ENCODE data around the gene TMEM178B.

The TMEM178B gene

DNA sequence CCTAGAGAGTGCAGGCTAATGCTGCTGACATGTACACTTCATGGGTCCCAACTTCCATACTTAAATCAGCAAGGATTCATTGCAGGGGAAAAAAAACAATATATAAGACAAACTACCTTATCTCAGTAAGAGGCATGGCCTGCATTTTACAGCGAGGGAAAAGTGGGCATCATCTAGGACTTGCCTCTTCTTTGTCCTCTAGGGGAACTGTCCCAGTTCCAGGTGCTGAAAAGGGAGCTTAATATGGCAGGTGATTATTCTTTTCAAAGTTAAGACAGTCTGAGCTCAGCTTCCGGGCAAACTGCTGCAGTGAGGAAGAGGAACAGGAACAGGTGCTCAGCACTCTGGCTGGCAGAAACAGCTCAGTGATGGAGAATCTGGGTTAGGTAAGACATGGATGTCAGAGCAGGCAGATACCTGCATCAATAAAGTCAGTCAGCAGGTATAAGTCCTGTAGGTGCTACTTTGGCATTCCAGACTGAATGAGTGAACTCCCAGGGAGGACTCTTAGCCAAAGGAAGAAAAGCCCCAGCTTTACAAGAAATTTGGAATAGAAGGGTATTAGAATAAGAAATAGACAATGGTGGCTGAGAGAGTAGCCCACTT, 147.2 kb downstream of the TMEM178B start:
- Histone ChIP-seq H3K27ac (ENCODE audit: low read depth, low read length) (no peak overlapping the region), H3K4me3 (ENCODE audit: low read depth, low read length) (no peak overlapping the region), H3K36me3 (ENCODE audit: insufficient read depth, low read length) (no peaks in the 10 kb centered on the region), H3K79me2 (ENCODE audit: control insufficient read depth, insufficient read depth, low read length, unreplicated experiment) (no peaks in the 10 kb centered on the region), H3K27me3 (ENCODE audit: insufficient read depth, low read length) (no peaks in the 10 kb centered on the region), H3K4me1 (ENCODE audit: control insufficient read depth, insufficient read depth, low read length, unreplicated experiment) (no peaks in the 10 kb centered on the region), H2AFZ (ENCODE audit: low read length, unreplicated experiment) (no peak overlapping the region)

DNA sequence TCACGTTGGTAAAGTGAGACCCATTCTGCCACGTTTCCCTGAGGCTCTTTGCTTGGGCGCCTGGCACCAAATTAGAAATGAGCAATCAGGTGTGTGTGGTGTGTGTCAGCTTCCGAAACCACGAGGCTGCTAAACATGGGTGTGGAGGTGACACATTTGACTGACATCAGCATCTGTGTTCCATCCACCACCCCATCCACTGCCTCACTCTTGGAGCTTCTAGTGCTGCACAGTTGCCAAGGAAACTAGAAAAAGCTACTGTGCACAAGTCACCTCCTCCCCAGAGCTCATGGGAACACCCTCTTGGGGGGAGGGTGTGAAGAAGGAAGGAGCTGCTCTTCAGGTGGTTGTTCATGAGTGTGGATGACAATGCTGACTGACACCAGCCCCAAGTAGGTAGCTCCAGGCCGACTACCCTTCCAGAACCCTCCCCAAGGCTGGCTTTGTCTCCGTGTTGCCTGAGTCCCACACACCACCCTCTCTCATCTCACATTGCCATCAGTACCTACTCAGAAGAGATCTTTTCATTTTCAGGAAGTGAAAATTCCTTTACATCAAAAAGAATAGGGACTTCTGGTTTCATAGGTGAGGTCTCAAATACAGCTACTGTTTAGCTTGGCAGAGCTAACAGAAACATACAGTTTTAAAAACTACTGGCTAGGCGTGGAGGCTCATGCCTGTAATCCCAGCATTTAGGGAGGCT, 152.2 kb downstream of the TMEM178B start:
- Histone ChIP-seq H3K27me3 (ENCODE audit: insufficient read depth, low read length) (no peaks in the 10 kb centered on the region), H3K4me3 (ENCODE audit: low read depth, low read length) (no peak overlapping the region), H3K4me1 (ENCODE audit: control insufficient read depth, insufficient read depth, low read length, unreplicated experiment) (no peaks in the 10 kb centered on the region), H3K27ac (ENCODE audit: low read depth, low read length) (no peak overlapping the region), H2AFZ (ENCODE audit: low read length, unreplicated experiment) (no peak overlapping the region), H3K36me3 (ENCODE audit: insufficient read depth, low read length) (no peaks in the 10 kb centered on the region), H3K79me2 (ENCODE audit: control insufficient read depth, insufficient read depth, low read length, unreplicated experiment) (no peaks in the 10 kb centered on the region)

DNA sequence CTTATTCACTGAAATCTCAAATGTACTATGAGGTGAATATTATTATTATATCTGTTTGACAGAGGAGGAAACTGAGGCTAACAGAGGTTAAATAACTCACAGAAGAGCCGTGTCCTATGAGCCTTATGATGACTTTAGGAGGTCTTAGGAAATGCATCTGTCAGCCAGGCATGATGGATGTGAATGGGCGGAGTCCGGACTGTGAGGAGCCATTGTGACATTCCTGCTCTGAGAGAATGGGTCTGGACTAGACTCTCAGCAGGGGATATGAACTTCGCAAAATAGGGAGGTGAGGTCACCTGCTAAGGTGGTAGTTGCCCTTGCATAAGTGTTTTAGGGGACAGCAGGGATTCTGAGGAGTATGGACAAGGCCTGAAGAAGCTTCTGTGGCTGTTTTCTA, 153.6 kb downstream of the TMEM178B start:
- no peaks in the 10 kb centered on the region for H3K36me3 ChIP-seq (ENCODE audit: insufficient read depth, low read length)
- H2AFZ ChIP-seq (ENCODE audit: low read length, unreplicated experiment), result no peak overlapping the region
- H3K79me2 ChIP-seq (ENCODE audit: control insufficient read depth, insufficient read depth, low read length, unreplicated experiment), result no peaks in the 10 kb centered on the region
- H3K4me3 ChIP-seq (ENCODE audit: low read depth, low read length), result no peak overlapping the region
- H3K4me1 ChIP-seq (ENCODE audit: control insufficient read depth, insufficient read depth, low read length, unreplicated experiment), result no peaks in the 10 kb centered on the region
- H3K27ac ChIP-seq (ENCODE audit: low read depth, low read length), result no peak overlapping the region
- no peaks in the 10 kb centered on the region for H3K27me3 ChIP-seq (ENCODE audit: insufficient read depth, low read length)

DNA sequence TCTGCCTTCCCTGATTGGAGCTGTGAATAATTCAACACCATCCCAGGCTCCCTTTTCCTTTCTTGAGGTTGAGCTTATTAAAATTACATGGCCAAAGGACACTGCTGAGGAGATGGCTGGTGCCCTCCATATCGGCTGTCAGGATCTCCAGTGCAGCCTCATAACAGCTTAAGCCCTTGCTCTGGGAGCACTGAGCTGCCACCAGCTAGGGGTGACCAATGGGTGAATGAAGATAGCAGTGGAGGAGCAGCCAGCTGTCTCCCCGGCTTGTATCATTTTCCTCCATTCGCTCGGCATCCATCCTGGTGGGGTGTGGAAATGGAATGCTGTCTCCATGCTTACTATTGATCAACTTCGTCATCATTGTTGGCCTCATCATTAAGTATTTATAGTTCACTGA, 154.6 kb downstream of the TMEM178B start:
- H3K27me3 ChIP-seq (ENCODE audit: insufficient read depth, low read length), result no peaks in the 10 kb centered on the region
- H2AFZ ChIP-seq (ENCODE audit: low read length, unreplicated experiment), result no peak overlapping the region
- H3K4me1 ChIP-seq (ENCODE audit: control insufficient read depth, insufficient read depth, low read length, unreplicated experiment), result no peaks in the 10 kb centered on the region
- no peaks in the 10 kb centered on the region for H3K79me2 ChIP-seq (ENCODE audit: control insufficient read depth, insufficient read depth, low read length, unreplicated experiment)
- H3K36me3 ChIP-seq (ENCODE audit: insufficient read depth, low read length), result no peaks in the 10 kb centered on the region
- no peak overlapping the region for H3K4me3 ChIP-seq (ENCODE audit: low read depth, low read length)
- no peak overlapping the region for H3K27ac ChIP-seq (ENCODE audit: low read depth, low read length)

DNA sequence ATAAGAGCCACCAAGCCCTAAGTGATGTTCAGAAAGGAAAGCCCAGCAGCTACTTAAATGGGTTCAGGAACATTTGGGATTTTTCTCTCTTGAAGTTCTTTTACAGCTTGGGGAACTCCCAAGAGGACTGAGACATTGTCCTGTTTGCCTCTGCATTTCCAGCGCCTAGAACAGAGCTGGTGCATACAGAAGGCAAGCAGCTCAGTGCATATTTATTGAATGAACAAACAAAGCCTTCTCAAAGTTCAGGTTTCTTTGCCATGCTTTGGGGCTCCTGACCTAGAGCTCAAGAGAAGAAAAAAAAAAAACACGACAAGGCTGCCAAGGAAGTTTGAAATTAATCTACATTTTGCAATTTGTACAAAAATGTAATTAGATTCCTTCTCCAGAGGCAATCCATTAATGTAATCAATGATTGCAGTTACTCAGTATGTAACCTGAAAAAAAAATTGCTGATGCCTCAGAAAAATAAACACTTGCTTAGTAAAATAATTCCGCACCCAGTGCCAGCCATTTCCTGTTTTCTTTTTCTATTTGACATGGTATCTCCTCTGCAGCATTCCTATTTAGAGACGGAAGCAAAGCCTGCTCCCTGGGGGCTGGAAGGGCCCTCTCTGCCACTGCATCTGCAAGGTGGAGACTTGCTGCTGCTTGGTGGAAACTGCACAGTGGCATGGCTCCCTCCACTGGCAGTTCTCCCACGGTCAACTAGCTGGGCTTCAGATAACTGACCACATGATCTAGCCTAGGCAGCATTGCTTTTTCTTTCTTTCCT, 157.3 kb downstream of the TMEM178B start:
- Histone ChIP-seq H3K79me2 (ENCODE audit: control insufficient read depth, insufficient read depth, low read length, unreplicated experiment) (no peaks in the 10 kb centered on the region), H3K4me3 (ENCODE audit: low read depth, low read length) (no peak overlapping the region), H3K36me3 (ENCODE audit: insufficient read depth, low read length) (no peaks in the 10 kb centered on the region), H3K4me1 (ENCODE audit: control insufficient read depth, insufficient read depth, low read length, unreplicated experiment) (no peaks in the 10 kb centered on the region), H2AFZ (ENCODE audit: low read length, unreplicated experiment) (no peak overlapping the region), H3K27ac (ENCODE audit: low read depth, low read length) (no peak overlapping the region), H3K27me3 (ENCODE audit: insufficient read depth, low read length) (no peaks in the 10 kb centered on the region)

DNA sequence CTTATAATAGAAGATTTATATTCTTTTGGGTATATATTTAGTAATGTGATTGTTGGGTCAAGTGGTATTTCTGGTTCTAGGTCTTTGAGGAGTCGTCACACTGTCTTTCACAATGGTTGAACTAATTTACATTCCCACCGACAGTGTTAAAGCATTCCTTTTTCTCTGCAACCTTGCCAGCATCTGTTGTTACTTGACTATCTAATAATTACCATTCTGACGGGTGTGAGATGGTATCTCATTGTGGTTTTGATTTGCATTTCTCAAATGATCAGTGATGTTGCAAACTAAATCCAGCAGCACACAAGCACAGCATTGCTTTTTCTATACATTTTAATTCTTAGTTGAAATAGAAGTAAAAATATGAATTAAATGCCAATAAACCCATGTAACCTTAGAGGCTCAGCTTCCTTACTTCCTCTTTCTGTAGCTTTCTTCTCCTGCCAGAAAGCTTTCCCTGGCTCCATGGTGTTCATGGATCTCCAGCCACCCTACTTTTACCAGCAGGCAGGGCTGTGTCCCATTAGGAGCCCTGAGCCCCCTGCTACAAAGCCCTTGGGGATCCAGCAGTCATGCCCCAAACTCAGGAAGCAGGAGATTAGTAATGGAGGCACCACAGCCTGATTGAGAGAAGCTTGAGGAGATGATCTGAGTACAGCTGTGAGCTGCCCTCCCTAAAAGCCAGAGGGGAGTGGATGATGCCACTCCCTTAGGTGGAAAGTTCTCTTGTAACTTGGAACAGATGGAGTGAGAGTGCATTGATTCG, 158.6 kb downstream of the TMEM178B start:
- H3K4me3 ChIP-seq (ENCODE audit: low read depth, low read length), result no peak overlapping the region
- no peak overlapping the region for H3K27ac ChIP-seq (ENCODE audit: low read depth, low read length)
- H3K36me3 ChIP-seq (ENCODE audit: insufficient read depth, low read length), result no peaks in the 10 kb centered on the region
- H2AFZ ChIP-seq (ENCODE audit: low read length, unreplicated experiment), result no peak overlapping the region
- H3K4me1 ChIP-seq (ENCODE audit: control insufficient read depth, insufficient read depth, low read length, unreplicated experiment), result no peaks in the 10 kb centered on the region
- H3K27me3 ChIP-seq (ENCODE audit: insufficient read depth, low read length), result no peaks in the 10 kb centered on the region
- no peaks in the 10 kb centered on the region for H3K79me2 ChIP-seq (ENCODE audit: control insufficient read depth, insufficient read depth, low read length, unreplicated experiment)

DNA sequence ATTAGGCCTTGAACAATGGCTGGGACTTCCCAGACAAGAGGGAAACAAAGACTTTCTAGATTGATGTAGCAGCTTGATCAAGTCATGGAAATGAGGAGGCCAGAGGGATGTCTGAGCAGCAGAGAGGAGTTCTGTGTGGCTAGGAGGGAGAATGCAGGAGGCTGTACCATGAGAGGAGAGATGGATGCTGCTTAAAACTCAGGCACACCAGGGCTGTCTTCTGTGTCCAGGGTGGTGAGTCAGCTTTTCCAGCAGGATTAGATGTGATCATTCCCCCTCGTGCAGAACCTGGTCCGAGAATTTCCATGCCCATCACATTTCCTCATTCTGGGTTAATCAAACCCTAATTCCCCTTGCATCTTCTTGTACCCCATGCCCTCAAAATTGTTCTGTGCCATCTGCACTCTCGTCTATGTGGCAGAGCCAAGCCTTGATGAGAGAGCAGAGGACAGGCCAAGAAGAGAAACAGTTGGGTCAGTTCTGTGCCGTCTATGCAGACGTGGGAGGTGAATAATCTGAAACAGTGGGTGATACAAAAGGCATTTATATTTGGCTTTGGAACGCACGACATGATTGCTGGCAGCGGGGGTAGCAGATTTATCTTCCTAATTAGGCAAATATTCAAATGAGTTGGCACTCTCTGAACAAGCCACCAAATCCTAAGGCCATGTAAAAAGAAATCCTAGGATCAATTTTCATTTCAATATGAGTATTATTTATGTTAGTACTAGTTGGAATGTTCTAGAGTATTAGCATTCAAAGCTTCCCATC, 160.7 kb downstream of the TMEM178B start:
- H3K4me1 ChIP-seq (ENCODE audit: control insufficient read depth, insufficient read depth, low read length, unreplicated experiment), result no peaks in the 10 kb centered on the region
- H3K4me3 ChIP-seq (ENCODE audit: low read depth, low read length), result no peak overlapping the region
- no peaks in the 10 kb centered on the region for H3K79me2 ChIP-seq (ENCODE audit: control insufficient read depth, insufficient read depth, low read length, unreplicated experiment)
- no peaks in the 10 kb centered on the region for H3K27me3 ChIP-seq (ENCODE audit: insufficient read depth, low read length)
- no peak overlapping the region for H2AFZ ChIP-seq (ENCODE audit: low read length, unreplicated experiment)
- H3K27ac ChIP-seq (ENCODE audit: low read depth, low read length), result no peak overlapping the region
- H3K36me3 ChIP-seq (ENCODE audit: insufficient read depth, low read length), result no peaks in the 10 kb centered on the region

DNA sequence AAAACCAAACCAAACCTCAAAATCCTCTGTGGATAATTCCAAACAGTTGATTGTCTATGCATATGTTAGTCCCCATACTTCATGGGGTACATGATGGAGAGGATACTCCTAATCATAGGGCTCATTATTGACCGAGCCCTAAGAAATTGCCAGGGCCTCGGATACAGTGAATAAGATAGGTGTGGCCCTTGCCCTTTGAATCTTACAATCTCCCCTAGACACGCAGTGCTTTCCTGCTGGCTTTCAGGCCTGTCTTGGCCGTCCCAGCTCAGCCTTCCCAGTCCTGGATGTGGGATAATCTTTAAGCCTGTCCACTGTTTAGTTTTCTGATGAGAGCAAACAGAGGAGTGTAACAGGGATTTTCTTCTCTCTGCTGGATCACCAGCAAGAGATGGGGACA, 161.8 kb downstream of the TMEM178B start:
- no peak overlapping the region for H3K27ac ChIP-seq (ENCODE audit: low read depth, low read length)
- H3K4me1 ChIP-seq (ENCODE audit: control insufficient read depth, insufficient read depth, low read length, unreplicated experiment), result no peaks in the 10 kb centered on the region
- no peaks in the 10 kb centered on the region for H3K27me3 ChIP-seq (ENCODE audit: insufficient read depth, low read length)
- H2AFZ ChIP-seq (ENCODE audit: low read length, unreplicated experiment), result no peak overlapping the region
- no peak overlapping the region for H3K4me3 ChIP-seq (ENCODE audit: low read depth, low read length)
- no peaks in the 10 kb centered on the region for H3K36me3 ChIP-seq (ENCODE audit: insufficient read depth, low read length)
- H3K79me2 ChIP-seq (ENCODE audit: control insufficient read depth, insufficient read depth, low read length, unreplicated experiment), result no peaks in the 10 kb centered on the region

DNA sequence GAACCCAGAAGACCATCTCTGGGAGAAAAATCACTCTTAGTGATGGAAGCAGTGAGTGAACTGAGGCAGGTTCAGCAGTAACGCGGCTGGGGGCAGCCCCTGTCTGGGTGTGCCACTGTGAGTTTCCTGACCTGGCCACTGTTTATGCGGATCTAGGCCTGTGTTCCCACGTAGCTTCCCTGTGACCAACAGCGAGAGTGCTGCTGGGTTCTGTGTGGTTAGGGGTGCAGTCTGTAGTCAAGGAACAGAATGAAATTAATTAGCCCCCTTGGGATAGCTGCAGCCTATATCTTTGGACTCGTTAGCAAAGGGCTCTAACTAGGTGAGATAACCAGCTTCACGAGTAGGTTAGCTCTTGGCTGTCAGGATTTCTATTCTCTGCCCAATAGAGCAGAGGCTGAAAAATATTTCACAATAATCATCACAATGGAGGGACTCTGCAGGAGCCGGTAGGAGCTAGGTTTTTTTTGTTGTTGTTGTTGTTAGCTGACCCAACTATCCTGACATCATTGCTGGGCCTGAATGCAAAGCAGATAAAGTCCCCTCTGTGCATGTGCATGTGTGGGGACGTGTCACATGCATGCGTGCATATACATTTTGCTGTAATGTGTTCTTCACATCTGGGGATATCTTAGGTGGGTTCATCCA, 164.9 kb downstream of the TMEM178B start:
- Histone ChIP-seq H2AFZ (ENCODE audit: low read length, unreplicated experiment) (no peak overlapping the region), H3K4me1 (ENCODE audit: control insufficient read depth, insufficient read depth, low read length, unreplicated experiment) (no peaks in the 10 kb centered on the region), H3K36me3 (ENCODE audit: insufficient read depth, low read length) (no peaks in the 10 kb centered on the region), H3K4me3 (ENCODE audit: low read depth, low read length) (no peak overlapping the region), H3K27ac (ENCODE audit: low read depth, low read length) (no peak overlapping the region), H3K27me3 (ENCODE audit: insufficient read depth, low read length) (no peaks in the 10 kb centered on the region), H3K79me2 (ENCODE audit: control insufficient read depth, insufficient read depth, low read length, unreplicated experiment) (no peaks in the 10 kb centered on the region)

DNA sequence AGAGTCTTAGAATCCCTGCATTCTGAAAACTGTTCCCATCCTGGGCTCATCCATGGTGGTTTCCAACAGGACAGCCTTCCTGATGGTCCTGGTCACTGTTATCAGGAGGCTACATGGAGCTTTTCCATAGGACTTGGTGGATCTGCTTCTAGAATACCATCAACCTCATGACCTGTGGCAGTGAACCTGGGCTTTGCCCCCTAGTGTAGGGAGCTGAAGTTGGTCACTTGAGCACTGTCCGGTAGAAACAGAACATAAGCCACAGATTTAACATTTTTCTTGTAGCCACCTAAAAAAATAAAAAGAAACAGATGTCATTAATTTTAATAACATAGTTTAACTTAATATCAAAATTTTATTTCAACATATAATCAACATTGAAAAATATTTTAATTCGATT, 165.8 kb downstream of the TMEM178B start:
- Histone ChIP-seq H3K36me3 (ENCODE audit: insufficient read depth, low read length) (no peaks in the 10 kb centered on the region), H2AFZ (ENCODE audit: low read length, unreplicated experiment) (no peak overlapping the region), H3K27ac (ENCODE audit: low read depth, low read length) (no peak overlapping the region), H3K27me3 (ENCODE audit: insufficient read depth, low read length) (no peaks in the 10 kb centered on the region), H3K4me3 (ENCODE audit: low read depth, low read length) (no peak overlapping the region), H3K4me1 (ENCODE audit: control insufficient read depth, insufficient read depth, low read length, unreplicated experiment) (no peaks in the 10 kb centered on the region), H3K79me2 (ENCODE audit: control insufficient read depth, insufficient read depth, low read length, unreplicated experiment) (no peaks in the 10 kb centered on the region)

All from ACC112 (cell line).